Stimulated activated CD4-positive, alpha-beta T cell treated with anti-CD3 and anti-CD28 coated beads, Interleukin-1b, Interleukin-23, amount 100 ng/mL, for 48 hours (primary cell): ENCODE results near the gene MIPOL1.
"Not testable (repeated sequence)": the region's sequence is repeated elsewhere in the genome, so short reads cannot be mapped to it uniquely, and the experiment has no call there.

Experiments
- DNase-seq: peaks from one replicate; pipeline ENCODE4 v3.0.0-alpha.2; 2020

The MIPOL1 gene

GRCh38 chr14:37197421-37198272, at the start of gene MIPOL1:
Gene MIPOL1 (plus strand): TSS chr14:37197937. CDS start chr14:37247889, 49,952 bp downstream.
- DNase-seq: peak; percentile 17

- DNase-seq: no peak
These were observed 47.3 kb upstream of the MIPOL1 start for GRCh38 chr14:37150414-37150813.

- DNase-seq: no peak
These were observed 44.7 kb upstream of the MIPOL1 start for GRCh38 chr14:37153005-37153404.

- DNase-seq: no peak
These were observed 44.3 kb upstream of the MIPOL1 start for GRCh38 chr14:37153483-37153882.

- no peak for DNase-seq
These were observed 39.8 kb upstream of the MIPOL1 start for GRCh38 chr14:37157987-37158386.

GRCh38 chr14:37162307-37162706, 35.4 kb upstream of the MIPOL1 start:
- not testable (repeated sequence) for DNase-seq

- no peak for DNase-seq
These were observed 31.9 kb upstream of the MIPOL1 start for GRCh38 chr14:37165794-37166193.

- no peak for DNase-seq
These were observed 30.3 kb upstream of the MIPOL1 start for GRCh38 chr14:37167151-37168047.

GRCh38 chr14:37168721-37169120, 29.0 kb upstream of the MIPOL1 start:
- no peak for DNase-seq

GRCh38 chr14:37170237-37170636, 27.5 kb upstream of the MIPOL1 start:
- DNase-seq: no peak

GRCh38 chr14:37170993-37171392, 26.7 kb upstream of the MIPOL1 start:
- no peak for DNase-seq

GRCh38 chr14:37171678-37172023, 26.1 kb upstream of the MIPOL1 start:
- no peak for DNase-seq

GRCh38 chr14:37172024-37172869, 25.5 kb upstream of the MIPOL1 start, which contains the start of gene SLC25A21:
Gene SLC25A21 (minus strand): TSS chr14:37172606.
- no peak for DNase-seq

GRCh38 chr14:37172936-37173614, 24.7 kb upstream of the MIPOL1 start:
- no peak for DNase-seq

GRCh38 chr14:37179896-37180502, 17.7 kb upstream of the MIPOL1 start:
- no peak for DNase-seq

GRCh38 chr14:37180886-37181285, 16.9 kb upstream of the MIPOL1 start:
- not testable (repeated sequence) for DNase-seq

GRCh38 chr14:37181441-37181840, 16.3 kb upstream of the MIPOL1 start:
- no peak for DNase-seq

GRCh38 chr14:37184520-37184919, 13.2 kb upstream of the MIPOL1 start:
- DNase-seq: not testable (repeated sequence)

- DNase-seq: no peak
These were observed 12.1 kb upstream of the MIPOL1 start for GRCh38 chr14:37185670-37186069.

GRCh38 chr14:37186865-37187264, 10.9 kb upstream of the MIPOL1 start:
- no peak for DNase-seq

- no peak for DNase-seq
These were observed 10.4 kb upstream of the MIPOL1 start for GRCh38 chr14:37187294-37187693.
